Stimulated activated CD8-positive, alpha-beta memory T cell treated with anti-CD3 and anti-CD28 coated beads, Interleukin-7, amount 100 ng/mL, for 24 hours (primary cell): ENCODE data around the gene IL2RG.

Source experiments
- DNase-seq: peaks from one replicate; pipeline ENCODE4 v3.0.0-alpha.2; 2020; ENCODE audit warnings: low read depth

Gene IL2RG

GRCh38 chrX:71111141-71111843 is at the start of gene IL2RG:
Gene IL2RG, minus strand, starts transcription at chrX:71111577. Its CDS starts 38 bp downstream, at chrX:71111539.
- DNase-seq: peak; percentile 26

- no peak for DNase-seq
Observed at GRCh38 chrX:71160475-71160874, 49.1 kb upstream of the IL2RG start.

- no peak for DNase-seq
Observed at GRCh38 chrX:71159335-71159734, 48.0 kb upstream of the IL2RG start.

- no peak for DNase-seq
Observed at GRCh38 chrX:71158603-71159002, 47.2 kb upstream of the IL2RG start.

- DNase-seq: no peak
Observed at GRCh38 chrX:71154641-71155040, 43.3 kb upstream of the IL2RG start.

GRCh38 chrX:71154196-71154595 is 42.8 kb upstream of the IL2RG start:
- DNase-seq: no peak

GRCh38 chrX:71151366-71151765 is 40.0 kb upstream of the IL2RG start:
- DNase-seq: no peak

DNA sequence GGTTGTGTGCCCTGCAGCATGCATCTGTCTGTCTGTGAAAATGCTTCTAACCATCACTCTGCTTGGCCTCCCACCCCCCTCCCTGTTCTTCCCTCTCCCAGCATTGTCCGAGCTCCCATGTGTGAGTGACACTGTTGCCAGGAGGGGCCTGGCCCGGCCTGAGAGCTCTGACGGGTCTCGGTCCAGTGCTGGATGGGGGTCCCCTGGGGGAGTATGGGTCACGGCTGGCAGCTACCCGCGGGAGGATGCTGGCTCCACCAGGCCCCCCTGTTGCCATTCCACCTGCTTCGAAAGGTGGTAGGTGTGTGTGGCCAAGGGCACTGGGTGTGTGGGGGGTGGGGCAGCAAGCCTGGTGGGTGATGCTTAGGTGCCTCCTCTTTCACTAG is 36.9 kb upstream of the IL2RG start:
- no peak for DNase-seq

GRCh38 chrX:71147496-71148277 is 36.3 kb upstream of the IL2RG start:
- no peak for DNase-seq

GRCh38 chrX:71144651-71145050 is 33.3 kb upstream of the IL2RG start, which contains the start of gene NLGN3:
Gene NLGN3, plus strand, starts transcription at chrX:71144841. Its CDS starts 2,909 bp downstream, at chrX:71147750.
- DNase-seq: no peak

DNA sequence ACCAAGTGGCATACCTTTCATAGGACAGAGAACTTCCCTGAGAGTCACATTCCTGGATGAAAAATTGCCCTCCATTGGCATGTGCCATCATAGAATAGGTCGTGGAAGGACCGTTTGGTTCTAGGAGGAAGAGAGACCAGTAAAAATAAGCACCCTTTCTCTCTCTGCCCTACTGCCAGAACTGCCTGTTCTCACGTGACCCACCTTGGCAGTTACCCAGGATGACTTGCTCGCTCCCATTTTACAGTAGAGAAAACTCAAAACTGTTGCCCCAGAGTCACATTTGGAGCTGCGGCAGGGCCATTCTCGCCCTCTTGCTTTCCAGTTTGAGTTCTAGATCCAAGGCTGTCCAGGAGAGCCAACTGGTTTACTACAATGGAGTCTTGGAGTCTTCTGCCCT is 32.1 kb upstream of the IL2RG start:
- DNase-seq: no peak

GRCh38 chrX:71140440-71140839 is 29.1 kb upstream of the IL2RG start:
- DNase-seq: no peak

GRCh38 chrX:71131510-71131909 is 20.1 kb upstream of the IL2RG start:
- no peak for DNase-seq

DNA sequence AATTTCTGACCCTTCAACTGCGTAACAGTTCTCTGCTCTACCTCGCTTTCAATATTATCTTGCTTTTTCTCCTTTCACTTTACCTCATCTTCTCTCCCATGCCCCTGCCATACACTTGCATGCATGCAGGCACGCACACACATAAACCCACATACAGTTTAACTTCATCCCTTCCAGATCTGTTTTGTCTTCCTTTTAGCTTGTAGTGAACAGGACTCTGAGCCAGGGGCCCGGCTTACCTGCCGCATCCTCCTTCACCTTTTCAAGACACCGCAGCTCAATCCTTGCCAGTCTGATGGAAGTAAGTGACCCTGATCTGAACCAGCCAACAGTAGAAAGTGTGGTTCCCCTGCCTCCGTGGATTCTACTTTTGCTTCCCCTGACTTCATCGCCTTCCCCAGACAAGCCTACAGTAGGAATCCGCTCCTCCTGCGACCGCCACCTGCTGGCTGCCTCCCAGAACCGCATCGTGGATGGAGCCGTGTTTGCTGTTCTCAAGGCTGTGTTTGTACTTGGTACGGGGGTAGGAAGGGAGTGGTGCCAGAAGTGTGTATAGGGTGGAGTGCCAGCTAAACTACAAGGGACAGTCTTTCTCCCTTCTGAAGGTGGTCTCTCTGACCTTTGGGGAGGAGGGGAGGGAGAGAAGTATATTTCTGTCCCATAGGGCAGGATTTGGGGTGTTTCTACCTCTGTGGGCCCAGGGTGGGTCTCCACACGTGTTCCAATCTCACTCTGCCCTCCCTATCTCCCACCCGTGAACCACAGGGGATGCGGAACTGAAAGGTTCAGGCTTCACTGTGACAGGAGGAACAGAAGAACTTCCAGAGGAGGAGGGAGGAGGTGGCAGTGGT is 17.8 kb upstream of the IL2RG start:
- DNase-seq: peak; percentile 40

- no peak for DNase-seq
Observed at GRCh38 chrX:71128166-71128833, 16.9 kb upstream of the IL2RG start.

- DNase-seq: no peak
Observed at GRCh38 chrX:71118985-71119535, 7.7 kb upstream of the IL2RG start.

DNA sequence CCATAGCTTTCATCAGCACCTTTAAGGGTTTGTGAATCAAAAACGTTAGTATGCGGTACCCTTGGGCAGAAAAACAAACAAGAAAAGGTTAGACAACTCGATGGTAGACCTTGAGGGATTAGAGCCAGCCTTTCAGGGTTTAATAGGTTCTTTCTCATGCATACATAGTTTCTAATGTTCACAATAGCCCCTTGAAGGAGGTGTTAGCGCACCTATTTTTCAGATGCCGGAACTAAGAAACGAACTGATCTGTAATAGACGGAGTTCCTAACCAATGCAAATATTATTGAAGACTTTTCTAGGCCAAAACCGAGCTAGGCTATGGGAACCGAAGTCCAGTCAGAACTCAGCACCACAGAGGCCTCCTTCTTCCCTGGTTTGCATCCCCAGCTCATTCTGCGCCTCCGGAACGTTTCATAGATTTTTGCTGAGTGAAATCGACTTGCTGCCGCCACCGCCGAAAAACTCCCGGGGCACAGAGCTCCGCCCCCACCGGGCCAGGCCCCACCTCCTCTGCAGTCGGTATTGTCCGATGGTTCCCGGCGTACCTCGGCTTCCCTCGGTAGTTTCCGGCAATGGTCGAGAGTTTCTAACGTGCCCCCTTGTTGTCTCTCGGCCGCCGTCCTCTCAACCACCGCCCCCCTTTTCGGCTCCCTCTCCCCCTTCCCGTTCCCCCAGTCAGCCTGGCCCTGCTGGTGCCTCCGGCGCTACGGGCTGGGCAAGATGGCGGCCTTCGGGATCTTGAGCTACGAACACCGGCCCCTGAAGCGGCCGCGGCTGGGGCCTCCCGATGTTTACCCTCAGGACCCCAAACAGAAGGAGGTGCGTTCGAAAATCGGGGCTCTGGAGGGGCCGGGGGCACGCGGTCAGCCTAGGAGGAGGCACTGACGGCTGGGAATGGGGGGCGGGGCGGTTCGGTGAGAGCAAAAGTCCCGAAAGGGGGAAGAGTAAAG is 6.9 kb upstream of the IL2RG start, which contains the start of gene MED12:
TSS of gene MED12 (plus strand) at position 565 of the 953 bp plus-strand sequence. CDS start at position 724, 159 bp downstream.
- peak; percentile 67 for DNase-seq

DNA sequence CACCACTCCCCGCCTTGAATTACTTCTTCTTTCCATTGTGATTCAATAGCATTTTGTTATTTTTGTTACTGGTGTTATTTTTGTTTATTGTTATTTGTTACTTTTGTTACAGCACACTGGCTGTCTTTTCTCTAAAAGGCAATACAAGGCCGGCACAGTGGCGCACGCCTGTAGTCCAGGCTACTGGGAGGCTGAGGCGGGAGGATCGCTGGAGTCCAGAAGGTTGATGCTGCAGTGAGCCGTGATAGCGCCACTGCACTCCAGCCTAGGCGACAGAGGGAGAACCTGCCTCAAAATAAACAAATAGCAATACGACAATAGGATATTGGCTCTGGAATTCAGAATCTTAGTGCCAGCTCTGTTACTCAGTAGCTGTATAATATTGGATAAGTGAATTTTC is 6.0 kb upstream of the IL2RG start:
- DNase-seq: no peak

DNA sequence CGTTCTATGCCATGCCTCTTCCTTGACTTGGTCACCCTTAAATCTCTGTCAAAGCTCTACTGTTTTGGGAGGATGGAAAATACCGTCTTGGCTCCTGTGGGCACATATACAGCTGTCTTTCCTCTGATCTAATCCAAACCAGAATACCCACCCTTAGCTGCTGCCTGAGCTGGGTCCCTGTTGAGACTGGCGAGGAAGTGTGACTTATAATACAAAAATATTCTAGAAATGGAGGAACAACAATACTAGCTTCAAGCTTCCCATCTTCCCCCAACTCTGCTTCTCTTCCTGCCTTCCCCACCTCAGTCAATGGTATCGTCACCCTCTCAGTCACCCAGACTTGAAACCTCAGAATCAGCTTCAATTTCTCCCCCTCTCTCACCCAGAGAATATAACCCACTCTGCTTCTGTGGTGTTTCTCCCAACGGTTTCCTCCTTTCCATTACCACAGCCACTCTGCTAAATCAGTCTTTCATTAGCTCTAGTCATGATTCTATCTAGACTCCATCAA is 599 bp upstream of the IL2RG start:
- DNase-seq: no peak

DNA sequence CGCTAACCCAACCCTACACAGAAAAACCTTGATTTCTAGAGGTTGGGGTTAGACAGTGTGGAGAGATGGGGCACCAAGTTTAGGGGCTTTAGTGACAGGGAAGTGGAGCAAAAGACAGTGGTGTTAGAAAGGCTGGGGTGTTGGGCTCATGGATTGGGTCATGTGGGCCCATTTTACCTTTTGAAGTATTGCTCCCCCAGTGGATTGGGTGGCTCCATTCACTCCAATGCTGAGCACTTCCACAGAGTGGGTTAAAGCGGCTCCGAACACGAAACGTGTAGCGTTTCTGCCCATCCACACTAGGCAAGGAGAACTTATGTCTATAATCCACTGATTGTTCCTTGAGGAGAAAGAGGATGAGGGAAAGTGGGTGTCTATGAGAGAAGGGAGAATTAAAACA is 2.3 kb downstream of the IL2RG start:
- no peak for DNase-seq
